Heart left ventricle (tissue), 16 donors: Measurements from ENCODE around the gene TASP1. TPM values are rescaled to one million over a fixed set of nuclear protein-coding genes. Genes with fewer than 3 reads are reported as not detected.

Experiments
- ATAC-seq, 4 donors: fragments of 200-7000 bp; cut with Tn5 transposase; one replicate each; pipeline ENCODE4 v1.9.1; 2020 to 2022; ENCODE audit warnings: moderate library complexity in 4 of 4, mild to moderate bottlenecking in 3 of 4, moderate number of reproducible peaks in 1 of 4
- DNase-seq, 5 donors: peaks; one replicate each; pipeline ENCODE4 v3.0.0-alpha.2; 2020
- H3K27ac ChIP-seq, 12 donors: fragments of 200-600 bp; sonication (generic) in 4 of 12; one replicate each; pipeline versions ENCODE4 v1.5.0 to v1.8.0; 2016 to 2022; ENCODE audit warnings: mild to moderate bottlenecking in 2 of 12
- H3K27me3 ChIP-seq, 9 donors: fragments of 200-600 bp; sonication (generic) in 2 of 9; one replicate each; pipeline versions ENCODE4 v1.5.1 to v1.8.0; 2016 to 2022; ENCODE audit warnings: mild to moderate bottlenecking in 3 of 9
- H3K36me3 ChIP-seq, 9 donors: fragments of 200-600 bp; sonication (generic) in 2 of 9; one replicate each; pipeline versions ENCODE4 v1.5.0 to v1.8.0; 2018 to 2022; ENCODE audit warnings: mild to moderate bottlenecking in 2 of 9
- H3K4me1 ChIP-seq, 12 donors: fragments of 200-600 bp; sonication (generic) in 4 of 12; one replicate each; pipeline versions ENCODE4 v1.5.0 to v1.8.0; 2016 to 2022; ENCODE audit warnings: mild to moderate bottlenecking in 3 of 12
- H3K4me3 ChIP-seq, 12 donors: fragments of 200-600 bp; sonication (generic) in 4 of 12; one replicate each; pipeline versions ENCODE4 v1.5.0 to v1.8.0; 2017 to 2022; ENCODE audit warnings: mild to moderate bottlenecking in 9 of 12, moderate library complexity in 4 of 12
- H3K9me3 ChIP-seq, 12 donors: fragments of 200-600 bp; sonication (generic) in 4 of 12; one replicate each; pipeline versions ENCODE4 v1.5.0 to v1.8.0; 2016 to 2022; ENCODE audit warnings: mild to moderate bottlenecking in 1 of 12
- CTCF ChIP-seq, 12 donors: fragments of 200-600 bp; sonication (generic) in 4 of 12; IDR thresholded peaks; one replicate each; pipeline versions ENCODE4 v1.5.0 to v1.8.0; 2018 to 2022; ENCODE audit warnings: antibody characterized with exemption in 12 of 12, mild to moderate bottlenecking in 5 of 12
- POLR2A ChIP-seq, 2 donors: fragments of 450-650 bp; IDR thresholded peaks; one replicate each; pipeline ENCODE4 v1.6.1; 2017; ENCODE audit warnings: antibody characterized with exemption in 2 of 2, mild to moderate bottlenecking in 2 of 2, moderate library complexity in 2 of 2
- WGBS, 4 donors: extraction: QIAGEN DNeasy Blood & Tissue Kit in 2 of 4; methylation state at CpG; one replicate each; pipeline versions ENCODE4 v1.1.5 to v1.1.7; 2013 to 2018; 5-methylcytosine and 5-hydroxymethylcytosine counted together
- intact Hi-C, 10 donors: fragments of 100-400 bp; cut with DNase I; formaldehyde crosslinking; loops; one replicate each; pipeline versions ENCODE4 v1.11.1 to v1.14.2; 2022
- polyA plus RNA-seq, 2 donors: library from polyadenylated mRNA; stranded (reverse); fragments of 200-250 nt; gene quantifications; one replicate each; pipeline ENCODE4 v1.2.3, GENCODE V29; 2013
- total RNA-seq, 9 donors: library from RNA; depleted of rRNA in 2 of 9; stranded (reverse); fragments of >200 nt in 2 of 9; fragmentation: NEBNext Ultra II Directional in 3 of 9; extraction: Animal tissue kit (Norgen Biotek cat#: 25700) in 3 of 9; gene quantifications; one replicate each; pipeline versions ENCODE4 v1.1.0 to v1.2.4, GENCODE V29; 2016 to 2023
- donor health status: ischemic (EF 13 %, LVEDD 7.1; RV severe dilation, severe dysfunction).
- donor health status: healthy with polysubstance abuse.
- donor health status: DM: no; HTN: yes; CAD: no.
- donor health status: DM: no; HTN: no; CAD: no.
- donor health status: ischemic (EF 25% LVEDD 6.9; RV normal size, moderate dysfunction).
- donor health status: ischemic (EF 25% LVEDD 5.7; RV mildly dilated, moderate dysfunction).
- donor health status: healthy.
- donor health status: DM: yes; HTN: yes; CAD: no.
- donor health status: ischemic (EF 35%, LVEDD 5.7; RV mildly dilated, moderate dysfunction).
- donor health status: nonischemic (EF 11% LVEDD 7.7; RV severe dilation, severe dysfunction).
- donor health status: DM: yes; HTN: yes; CAD: no.
- donor health status: PGD.
- donor health status: ischemic (EF 29% LVEDD 5.4; RV normal size, mild dysfunction).
- donor health status: nonischemic (EF 23%, LVEDD 6.1; RV moderate dilation, normal function).

Gene TASP1
- total and polyA plus RNA-seq, 11 donors = 1.6 to 8.6 (median 5.3) TPM

- Histone ChIP-seq H3K36me3 (no peaks in the 10 kb centered on the region), H3K27ac (no peak overlapping the region), H3K9me3 (no peaks in the 10 kb centered on the region), H3K4me3 (no peak overlapping the region), H3K27me3 (no peaks in the 10 kb centered on the region), H3K4me1 (peaks cover 0 to 3% (median 0%) of the 10 kb centered on the region in 12 donors)
- intact Hi-C loops = loop anchor here in 9 of 10 donors (2.0 to 10.0 kb wide), 8 partner anchors 84 to 429 kb away; no protein-coding TSS in a partner anchor
- ATAC-seq (peak in 3 of 4 donors; percentile 41 to 58 (median 49)), DNase-seq (peak; percentile 45 to 75 (median 58))
- TF ChIP-seq CTCF (IDR thresholded peaks at IDR 0.05) (peak; percentile 70 to 86 (median 82)), POLR2A (IDR thresholded peaks at IDR 0.05) (no peak)
- WGBS, 4 donors = 4 to 13% (median 10%) methylated on average over 2 of the region's 2 CpGs
Measured at GRCh38 chr20:13546497-13547131, 92.1 kb downstream of the TASP1 start.

DNA sequence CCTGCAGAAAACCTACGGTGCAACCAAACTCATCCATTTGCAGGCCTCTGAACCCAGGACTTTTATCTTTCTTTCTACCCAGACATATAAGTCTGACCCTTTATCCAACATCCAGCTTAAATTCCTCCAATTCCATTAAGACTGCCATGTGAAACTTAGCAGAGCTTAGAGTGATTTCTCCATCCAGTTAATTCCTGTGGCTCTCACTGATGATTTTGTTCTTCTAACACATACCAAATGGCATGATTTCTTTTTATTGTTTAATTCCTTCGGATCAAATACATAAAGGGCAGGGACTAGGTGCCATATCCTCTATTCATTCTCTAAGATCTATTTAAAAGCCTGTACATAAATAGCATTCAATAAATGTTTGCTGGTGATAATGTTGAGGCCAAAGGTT lies 92.9 kb downstream of the TASP1 start:
- TF ChIP-seq POLR2A (IDR thresholded peaks at IDR 0.05) = no peak
- TF ChIP-seq CTCF (IDR thresholded peaks at IDR 0.05) = no peak
- Histone ChIP-seq H3K4me1 (peaks cover 0 to 3% (median 0%) of the 10 kb centered on the region in 12 donors), H3K9me3 (no peaks in the 10 kb centered on the region), H3K27me3 (no peaks in the 10 kb centered on the region), H3K4me3 (no peak overlapping the region), H3K27ac (no peak overlapping the region), H3K36me3 (no peaks in the 10 kb centered on the region)
- intact Hi-C loops = loop anchor here in 9 of 10 donors (2.0 to 10.0 kb wide), 9 partner anchors 83 to 428 kb away; no protein-coding TSS in a partner anchor
- no peak for DNase-seq
- 82 to 92% (median 85%) methylated on average over 2 of the region's 2 CpGs for WGBS, 4 donors
- ATAC-seq = no peak

GRCh38 chr20:13543783-13544182 lies 94.9 kb downstream of the TASP1 start:
- 92 to 94% (median 93%) methylated on average over 4 of the region's 4 CpGs for WGBS, 4 donors
- no peak overlapping the region for H3K27ac ChIP-seq
- no peak for ATAC-seq
- intact Hi-C loops = loop anchor here in 4 of 10 donors (2.0 to 10.0 kb wide), 3 partner anchors 85 to 419 kb away; no protein-coding TSS in a partner anchor
- no peaks in the 10 kb centered on the region for H3K36me3 ChIP-seq
- H3K4me3 ChIP-seq = no peak overlapping the region
- DNase-seq = no peak
- no peaks in the 10 kb centered on the region for H3K9me3 ChIP-seq
- TF ChIP-seq CTCF (IDR thresholded peaks at IDR 0.05) = no peak
- TF ChIP-seq POLR2A (IDR thresholded peaks at IDR 0.05) = no peak
- peaks cover 0 to 3% (median 0%) of the 10 kb centered on the region in 12 donors for H3K4me1 ChIP-seq
- no peaks in the 10 kb centered on the region for H3K27me3 ChIP-seq

GRCh38 chr20:13535627-13536026 lies 103.1 kb downstream of the TASP1 start:
- no peak for DNase-seq
- Histone ChIP-seq H3K27me3 (no peaks in the 10 kb centered on the region), H3K9me3 (no peaks in the 10 kb centered on the region), H3K36me3 (peaks cover 0 to 12% (median 4%) of the 10 kb centered on the region in 9 donors), H3K27ac (no peak overlapping the region), H3K4me3 (no peak overlapping the region), H3K4me1 (no peaks in the 10 kb centered on the region)
- intact Hi-C loops = no loop called here
- no peak for TF ChIP-seq CTCF (IDR thresholded peaks at IDR 0.05)
- TF ChIP-seq POLR2A (IDR thresholded peaks at IDR 0.05) = no peak
- 98 to 100% (median 98%) methylated on average over 4 of the region's 4 CpGs for WGBS, 4 donors
- no peak for ATAC-seq
